CD14-positive monocyte (primary cell): ENCODE data around the gene TTLL11. TPM values are rescaled to one million over a fixed set of nuclear protein-coding genes. Genes with fewer than 3 reads are reported as not detected.

Source experiments
- DNase-seq, 3 donors: peaks; one replicate each; pipeline ENCODE4 v3.0.0-alpha.2; 2011 to 2022
- H2AFZ ChIP-seq: 2 replicates; pipeline ENCODE4 v1.6.0; 2012; ENCODE audit warnings: mild to moderate bottlenecking, low read depth, low read length, inconsistent platforms; ENCODE audit not compliant: insufficient read depth, poor library complexity, severe bottlenecking
- H3K27ac ChIP-seq, 2 donors: 1 replicate in 1 of 2; 2 replicates in 1 of 2; pipeline ENCODE4 v1.5.1; 2012 to 2013; ENCODE audit warnings: low read length in 2 of 2, control low read depth in 1 of 2, inconsistent platforms in 1 of 2, low read depth in 1 of 2, mild to moderate bottlenecking in 1 of 2
- H3K27me3 ChIP-seq, 2 donors: one replicate each; pipeline versions ENCODE4 v1.6.0 to v1.6.1; 2011 to 2013; ENCODE audit warnings: low read length in 2 of 2; ENCODE audit not compliant: control insufficient read depth in 2 of 2, insufficient read depth in 2 of 2
- H3K36me3 ChIP-seq, 2 donors: replicated peaks in 1 of 2; 1 replicate in 1 of 2; 2 replicates in 1 of 2; pipeline versions ENCODE4 v1.5.1 to v1.6.1; 2012 to 2013; ENCODE audit warnings: low read length in 2 of 2, control low read depth in 1 of 2, inconsistent platforms in 1 of 2, mild to moderate bottlenecking in 1 of 2; ENCODE audit not compliant: insufficient read depth in 2 of 2, control insufficient read depth in 1 of 2
- H3K4me1 ChIP-seq, 2 donors: 1 replicate in 1 of 2; 2 replicates in 1 of 2; pipeline versions ENCODE4 v1.5.1 to v1.6.1; 2012 to 2013; ENCODE audit warnings: low read length in 2 of 2, control low read depth in 1 of 2, inconsistent platforms in 1 of 2, mild to moderate bottlenecking in 1 of 2, moderate library complexity in 1 of 2; ENCODE audit not compliant: insufficient read depth in 2 of 2, control insufficient read depth in 1 of 2
- H3K4me2 ChIP-seq: replicated peaks from 2 replicates; pipeline ENCODE3; 2012; ENCODE audit warnings: low read length, moderate library complexity, mild to moderate bottlenecking; ENCODE audit not compliant: poor library complexity, severe bottlenecking; ENCODE audit errors: extremely low read depth
- H3K4me3 ChIP-seq, 3 experiments: fragments of 200-600 bp in 1 of 3; sonication (generic) in 1 of 3; replicated peaks in 1 of 3; 1 replicate in 2 of 3; 2 replicates in 1 of 3; pipeline ENCODE4 v1.5.1; 2011 to 2013; ENCODE audit warnings: low read length in 3 of 3, mild to moderate bottlenecking in 3 of 3, control low read depth in 2 of 3, low read depth in 2 of 3, inconsistent platforms in 1 of 3, moderate library complexity in 1 of 3
- H3K79me2 ChIP-seq: 2 replicates; pipeline ENCODE4 v1.6.0; 2012; ENCODE audit warnings: mild to moderate bottlenecking, control low read depth, inconsistent platforms, low read length, moderate library complexity; ENCODE audit not compliant: insufficient read depth
- H3K9ac ChIP-seq: 2 replicates; pipeline ENCODE4 v1.6.0; 2017; ENCODE audit warnings: low read length, mild to moderate bottlenecking; ENCODE audit not compliant: insufficient read depth, poor library complexity, severe bottlenecking
- H3K9me3 ChIP-seq, 2 donors: replicated peaks in 1 of 2; 1 replicate in 1 of 2; 2 replicates in 1 of 2; pipeline versions ENCODE4 v1.5.1 to v1.6.1; 2012 to 2013; ENCODE audit warnings: low read length in 2 of 2, control low read depth in 1 of 2; ENCODE audit not compliant: control insufficient read depth in 1 of 2, insufficient read depth in 1 of 2
- H4K20me1 ChIP-seq: 2 replicates; pipeline ENCODE4 v1.6.0; 2012; ENCODE audit warnings: mild to moderate bottlenecking, low read length, control low read depth, moderate library complexity; ENCODE audit not compliant: insufficient read depth
- H3K27ac Mint-ChIP-seq, 7 donors: one replicate each; pipeline ENCODE4 v1.8.0; 2020; ENCODE audit warnings: mild to moderate bottlenecking in 7 of 7, mixed read lengths in 7 of 7, moderate library complexity in 6 of 7, inconsistent platforms in 2 of 7
- H3K27me3 Mint-ChIP-seq, 3 donors: one replicate each; pipeline ENCODE4 v1.8.0; 2021 to 2022; ENCODE audit warnings: low read depth in 3 of 3, mild to moderate bottlenecking in 3 of 3, mixed read lengths in 3 of 3, moderate library complexity in 3 of 3, inconsistent platforms in 1 of 3
- H3K36me3 Mint-ChIP-seq, 2 donors: one replicate each; pipeline ENCODE4 v1.8.0; 2020; ENCODE audit warnings: mixed read lengths in 2 of 2, inconsistent platforms in 1 of 2, mild to moderate bottlenecking in 1 of 2
- H3K4me1 Mint-ChIP-seq: one replicate; pipeline ENCODE4 v1.8.0; 2020; ENCODE audit warnings: mild to moderate bottlenecking, mixed read lengths
- H3K4me3 Mint-ChIP-seq, 2 donors: one replicate each; pipeline ENCODE4 v1.8.0; 2020; ENCODE audit warnings: mild to moderate bottlenecking in 2 of 2, mixed read lengths in 2 of 2, moderate library complexity in 1 of 2
- H3K9me3 Mint-ChIP-seq, 7 donors: one replicate each; pipeline ENCODE4 v1.8.0; 2020 to 2022; ENCODE audit warnings: mixed read lengths in 7 of 7, mild to moderate bottlenecking in 6 of 7, moderate library complexity in 6 of 7, inconsistent platforms in 2 of 7
- CTCF ChIP-seq: fragments of 200-600 bp; IDR thresholded peaks from one replicate; pipeline ENCODE4 v1.8.0; 2022; ENCODE audit warnings: antibody characterized with exemption, mild to moderate bottlenecking
- WGBS: methylation state at CpG from one replicate; pipeline ENCODE4 v1.1.5; 2013; ENCODE audit warnings: missing lambda C conversion rate; ENCODE audit not compliant: insufficient coverage; 5-methylcytosine and 5-hydroxymethylcytosine counted together
- intact Hi-C, 2 donors: fragments of 100-400 bp; cut with micrococcal nuclease; formaldehyde crosslinking; loops; one replicate each; pipeline versions ENCODE4 v1.15.0 to v1.15.1; 2023
- polyA plus RNA-seq, 3 donors: library from polyadenylated mRNA; depleted of rRNA in 1 of 3; unstranded in 2 of 3; stranded (reverse) in 1 of 3; fragments of 300-500 nt in 2 of 3; fragments of >200 nt in 1 of 3; fragmentation: Illumina TruSeq in 2 of 3; gene quantifications; 1 replicate in 2 of 3; 2 replicates in 1 of 3; pipeline ENCODE4 v1.2.3, GENCODE V29; 2012 to 2021

Gene TTLL11
- polyA plus RNA-seq, 3 donors, result 2.9 to 3.5 (median 3.1) TPM

DNA sequence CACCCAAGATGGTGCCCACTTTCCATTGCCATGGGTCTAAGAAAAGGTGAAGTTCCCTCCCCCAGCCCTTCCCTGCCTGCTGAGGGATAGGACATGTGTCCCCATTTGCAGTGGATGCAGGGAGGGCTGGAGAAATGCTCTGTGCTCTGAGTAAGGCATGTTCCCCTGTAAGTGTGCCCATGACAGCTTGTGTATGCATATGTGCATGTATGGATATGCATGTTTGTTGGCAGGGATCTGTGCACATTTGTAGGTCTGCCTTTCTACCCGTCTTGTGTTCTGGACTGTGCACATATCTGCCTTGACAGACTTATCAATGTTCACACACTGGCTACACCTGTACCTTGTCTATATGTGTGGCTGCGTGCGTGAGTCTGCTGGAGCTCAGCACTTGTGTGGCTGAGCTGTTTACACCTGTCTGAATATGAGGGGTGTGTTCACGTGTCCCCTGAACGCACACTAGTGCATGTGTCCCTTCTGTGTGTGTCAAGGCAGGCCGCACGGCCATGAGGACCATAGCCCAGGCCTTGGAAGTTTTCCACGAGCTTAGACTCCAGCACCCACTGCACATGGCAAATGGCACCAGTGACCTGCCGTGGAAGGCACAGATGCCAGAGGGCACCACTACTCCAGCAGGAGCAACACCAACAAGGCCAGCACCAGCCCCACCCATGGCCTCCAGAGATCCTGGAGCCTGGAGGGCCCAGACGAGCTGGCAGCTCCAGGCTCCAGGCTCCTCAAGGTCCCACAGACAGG, 27.4 kb upstream of the TTLL11 start:
- WGBS, result 83% methylated on average over 10 of the region's 10 CpGs
- Mint-ChIP-seq H3K4me1 (peaks cover 5% of the 10 kb centered on the region), H3K4me3 (no peak overlapping the region), H3K27ac (no peak overlapping the region), H3K27me3 (peaks cover 12 to 18% (median 13%) of the 10 kb centered on the region in 3 donors), H3K9me3 (peaks cover 0 to 8% (median 5%) of the 10 kb centered on the region in 7 donors), H3K36me3 (no peaks in the 10 kb centered on the region)
- intact Hi-C loops, result loop anchor here (10.0 kb wide), 2 partner anchors 334 to 694 kb away; no protein-coding TSS in a partner anchor
- Histone ChIP-seq H3K27me3 (peaks cover under 1 to 3% of the 10 kb centered on the region in 2 donors), H3K9ac (no peak overlapping the region), H3K79me2 (no peaks in the 10 kb centered on the region), H4K20me1 (no peaks in the 10 kb centered on the region), H3K4me1 (no peaks in the 10 kb centered on the region), H3K27ac (no peak overlapping the region), H3K4me2 (no peak overlapping the region), H2AFZ (no peak overlapping the region), H3K4me3 (no peak overlapping the region), H3K9me3 (peaks cover 0 to 9% of the 10 kb centered on the region in 2 donors), H3K36me3 (no peaks in the 10 kb centered on the region)
- TF ChIP-seq CTCF, result no peak
- no peak for DNase-seq

- no peak for DNase-seq
- no peak overlapping the region for H3K27ac ChIP-seq
Measured at GRCh38 chr9:122119721-122120120, 26.6 kb upstream of the TTLL11 start.

More at GRCh38 chr9:122119721-122120120, 26.6 kb upstream of the TTLL11 start:
- no peak overlapping the region for H3K9ac ChIP-seq
- Mint-ChIP-seq H3K27ac (no peak overlapping the region), H3K27me3 (peaks cover 6 to 16% (median 11%) of the 10 kb centered on the region in 3 donors), H3K36me3 (no peaks in the 10 kb centered on the region), H3K9me3 (peaks cover 0 to 8% (median 5%) of the 10 kb centered on the region in 7 donors), H3K4me3 (no peak overlapping the region), H3K4me1 (peaks cover 3% of the 10 kb centered on the region)
- intact Hi-C loops, result loop anchor here (10.0 kb wide), 2 partner anchors 335 to 695 kb away; no protein-coding TSS in a partner anchor
- H3K4me1 ChIP-seq, result no peaks in the 10 kb centered on the region
- H3K9me3 ChIP-seq, result peaks cover 0 to 9% of the 10 kb centered on the region in 2 donors
- TF ChIP-seq CTCF, result no peak
- no peaks in the 10 kb centered on the region for H3K36me3 ChIP-seq
- H4K20me1 ChIP-seq, result no peaks in the 10 kb centered on the region
- no peak overlapping the region for H3K4me3 ChIP-seq
- WGBS, result 89% methylated on average over 4 of the region's 5 CpGs
- H2AFZ ChIP-seq, result no peak overlapping the region
- no peak overlapping the region for H3K4me2 ChIP-seq
- H3K27me3 ChIP-seq, result no peaks in the 10 kb centered on the region
- H3K79me2 ChIP-seq, result no peaks in the 10 kb centered on the region
